ENCODE results near the gene FRMD1. TPM values are rescaled to one million over a fixed set of nuclear protein-coding genes. Genes with fewer than 3 reads are reported as not detected.

FRMD1 gene
- total and polyA plus RNA-seq, 2 donors (not counting 1 experiment from before 2014, with no cell fraction given) = not detected

- Histone ChIP-seq H3K9ac (ENCODE audit: low read length) (no peak overlapping the region), H4K20me1 (ENCODE audit: control insufficient read depth, insufficient read depth, low read length, poor library complexity, severe bottlenecking) (no peaks in the 10 kb centered on the region), H3K36me3 (replicated peaks in 1 of 2; ENCODE audit: control extremely low read depth in 1 of 2, control insufficient read depth in 1 of 2, extremely low read depth in 1 of 2, insufficient read depth in 2 of 2, low read length in 1 of 2) (no peaks in the 10 kb centered on the region)
These were observed 62.8 kb downstream of the FRMD1 start for GRCh38 chr6:168016176-168016620.

More at GRCh38 chr6:168016176-168016620, 62.8 kb downstream of the FRMD1 start:
- 95% methylated on average over 17 of the region's 18 CpGs for WGBS (ENCODE audit: insufficient coverage)
- peaks cover 13% of the 10 kb centered on the region for H3K9me3 Mint-ChIP-seq (ENCODE audit: insufficient read depth)
- H3K4me3 ChIP-seq (ENCODE audit: control extremely low read depth in 1 of 5, extremely low read depth in 1 of 5, insufficient read depth in 1 of 5, low read depth in 2 of 5, low read length in 4 of 5) = no peak overlapping the region
- DNase-seq (no peak), ATAC-seq (ENCODE audit: low read depth) (no peak)
- H3K4me2 ChIP-seq (replicated peaks; ENCODE audit: low read depth, low read length, poor library complexity, severe bottlenecking) = no peak overlapping the region
- H3K27ac Mint-ChIP-seq = no peak overlapping the region
- no peaks in the 10 kb centered on the region for H3K79me2 ChIP-seq (ENCODE audit: control insufficient read depth, insufficient read depth, low read length)
- H3K4me1 Mint-ChIP-seq = no peaks in the 10 kb centered on the region
- intact Hi-C loops (cut with micrococcal nuclease) = no loop called here
- peaks cover 0 to 36% (median 12%) of the 10 kb centered on the region in 3 donors for H3K9me3 ChIP-seq (ENCODE audit: control extremely low read depth in 1 of 3, control insufficient read depth in 2 of 3, insufficient read depth in 1 of 3, low read length in 2 of 3)
- H3K27me3 Mint-ChIP-seq = peaks cover 5% of the 10 kb centered on the region
- CTCF ChIA-PET = no interaction called here
- POLR2A ChIA-PET = no interaction called here
- TF ChIP-seq EZH2 (IDR thresholded peaks at IDR 0.05; ENCODE audit: borderline replicate concordance, insufficient read depth, low read depth, low read length, poor library complexity, severe bottlenecking) (no peak), CTCF (IDR thresholded peaks at IDR 0.05) (no peak)
- no peaks in the 10 kb centered on the region for H3K27me3 ChIP-seq (replicated peaks in 1 of 4; ENCODE audit: control extremely low read depth in 1 of 4, control insufficient read depth in 3 of 4, insufficient read depth in 4 of 4, low read length in 3 of 4)
- H3K4me3 Mint-ChIP-seq = no peak overlapping the region
- no peak overlapping the region for H2AFZ ChIP-seq (ENCODE audit: insufficient read depth, low read depth, low read length, poor library complexity, severe bottlenecking)
- no peaks in the 10 kb centered on the region for H3K4me1 ChIP-seq (ENCODE audit: control insufficient read depth in 2 of 2, insufficient read depth in 2 of 2, low read length in 2 of 2)
- H3K27ac ChIP-seq (ENCODE audit: low read length in 2 of 2) = no peak overlapping the region
